Neural cell (in vitro differentiated cells): ENCODE results near the gene RHOT1. TPM values are rescaled to one million over a fixed set of nuclear protein-coding genes. Genes with fewer than 3 reads are reported as not detected.
A peak's percentile ranks its signal among the peaks of the same experiment; 100 is the strongest.

Source experiments
- H2AFZ ChIP-seq: fragments of 200-600, 300-800 bp; sonication (generic), shearing (Covaris generic); 2 replicates; pipeline ENCODE4 v1.6.0; 2014; ENCODE audit warnings: low read depth, mild to moderate bottlenecking, antibody characterized with exemption, low read length, moderate library complexity
- H3F3A ChIP-seq: fragments of 200-600 bp; shearing (Covaris generic); 2 replicates; pipeline ENCODE4 v1.6.1; 2016; ENCODE audit warnings: mild to moderate bottlenecking, moderate library complexity, mixed read lengths, antibody characterized with exemption, low read length; ENCODE audit not compliant: insufficient read depth, poor library complexity, severe bottlenecking
- H3K27ac ChIP-seq: fragments of 200-600, 300-800 bp; sonication (generic), shearing (Covaris generic); 2 replicates; pipeline ENCODE4 v1.5.1; 2014; ENCODE audit warnings: mild to moderate bottlenecking, low read length, moderate library complexity
- H3K27me3 ChIP-seq: fragments of 300-800, 200-600 bp; sonication (generic), shearing (Covaris generic); 2 replicates; pipeline ENCODE4 v1.6.0; 2014; ENCODE audit warnings: mild to moderate bottlenecking, low read depth, low read length, moderate library complexity; ENCODE audit not compliant: insufficient read depth
- H3K36me3 ChIP-seq: fragments of 300-800, 200-600 bp; sonication (generic), shearing (Covaris generic); 2 replicates; pipeline ENCODE4 v1.5.1; 2014; ENCODE audit warnings: mild to moderate bottlenecking, antibody characterized with exemption, low read length, moderate library complexity; ENCODE audit not compliant: insufficient read depth
- H3K4me2 ChIP-seq: fragments of 300-800, 200-600 bp; sonication (generic), shearing (Covaris generic); 2 replicates; pipeline ENCODE4 v1.6.0; 2014; ENCODE audit warnings: mild to moderate bottlenecking, low read length
- H3K4me3 ChIP-seq: fragments of 300-800, 200-600 bp; sonication (generic), shearing (Covaris generic); 2 replicates; pipeline ENCODE4 v1.5.1; 2014; ENCODE audit warnings: mild to moderate bottlenecking, low read length, moderate library complexity
- H3K79me2 ChIP-seq: fragments of 200-600 bp; shearing (Covaris generic); replicated peaks from 2 replicates; pipeline ENCODE4 v1.6.0; 2014; ENCODE audit warnings: mild to moderate bottlenecking, low read length, moderate library complexity; ENCODE audit not compliant: insufficient read depth
- H3K9ac ChIP-seq: fragments of 300-800, 200-600 bp; sonication (generic), shearing (Covaris generic); 2 replicates; pipeline ENCODE4 v1.6.1; 2016; ENCODE audit warnings: mild to moderate bottlenecking, low read length, mixed read lengths
- H3K9me2 ChIP-seq: fragments of 200-600 bp; shearing (Covaris generic); 2 replicates; pipeline ENCODE4 v1.6.1; 2016; ENCODE audit warnings: mild to moderate bottlenecking, low read length, mixed read lengths; ENCODE audit not compliant: insufficient read depth
- H3K9me3 ChIP-seq: fragments of 200-600, 300-800 bp; sonication (generic), shearing (Covaris generic); 2 replicates; pipeline ENCODE4 v1.6.1; 2016; ENCODE audit warnings: mild to moderate bottlenecking, mixed run types, low read length, moderate library complexity, mixed read lengths
- H4K20me1 ChIP-seq: fragments of 200-600 bp; shearing (Covaris generic); 2 replicates; pipeline ENCODE4 v1.6.1; 2016; ENCODE audit warnings: mild to moderate bottlenecking, mixed run types; ENCODE audit not compliant: insufficient read depth
- CTCF ChIP-seq: fragments of 450-650 bp; IDR thresholded peaks from 2 replicates; pipeline ENCODE4 v1.5.1; 2014; ENCODE audit warnings: antibody characterized with exemption, mild to moderate bottlenecking, moderate library complexity; ENCODE audit not compliant: poor library complexity, severe bottlenecking
- EP300 ChIP-seq: fragments of 450-650 bp; conservative IDR thresholded peaks from 2 replicates; pipeline ENCODE4 v1.6.1; 2014; ENCODE audit warnings: antibody characterized with exemption, mild to moderate bottlenecking, moderate library complexity; ENCODE audit not compliant: poor library complexity, severe bottlenecking
- EZH2 ChIP-seq: fragments of 200-600, 300-800 bp; shearing (Covaris generic), sonication (generic); IDR thresholded peaks from 2 replicates; pipeline ENCODE4 v1.6.1; 2014; ENCODE audit warnings: antibody characterized with exemption, low read length, borderline replicate concordance, mild to moderate bottlenecking; ENCODE audit not compliant: insufficient read depth, poor library complexity, severe bottlenecking
- MXI1 ChIP-seq: fragments of 450-650 bp; conservative IDR thresholded peaks from 2 replicates; pipeline ENCODE4 v1.6.1; 2014; ENCODE audit warnings: antibody characterized with exemption, mild to moderate bottlenecking; ENCODE audit not compliant: poor library complexity, severe bottlenecking
- POLR2AphosphoS5 ChIP-seq: IDR thresholded peaks from 2 replicates; pipeline ENCODE4 v1.6.1; 2012
- RAD21 ChIP-seq: fragments of 450-650 bp; conservative IDR thresholded peaks from 2 replicates; pipeline ENCODE4 v1.6.1; 2014; ENCODE audit warnings: antibody characterized with exemption, mild to moderate bottlenecking, moderate library complexity
- REST ChIP-seq: IDR thresholded peaks from 2 replicates; pipeline ENCODE4 v1.6.1; 2012; ENCODE audit warnings: borderline replicate concordance
- SMC3 ChIP-seq: fragments of 450-650 bp; conservative IDR thresholded peaks from 2 replicates; pipeline ENCODE4 v1.6.1; 2014; ENCODE audit warnings: antibody characterized with exemption, mild to moderate bottlenecking, moderate library complexity; ENCODE audit not compliant: poor library complexity
- TAF1 ChIP-seq: IDR thresholded peaks from 2 replicates; pipeline ENCODE4 v1.6.1; 2012; ENCODE audit warnings: low read depth
- polyA plus RNA-seq: library from polyadenylated mRNA; depleted of rRNA; stranded (reverse); fragments of >200 nt; gene quantifications from 2 replicates; pipeline ENCODE4 v1.2.3, GENCODE V29; 2014

The RHOT1 gene
- polyA plus RNA-seq, 1 donor from 2014 or later, result 99.1 TPM

GRCh38 chr17:32266051-32266388 lies 123.7 kb downstream of the RHOT1 start:
- peaks cover 30% of the 10 kb centered on the region for H3K27me3 ChIP-seq
- no peak overlapping the region for H2AFZ ChIP-seq

More at GRCh38 chr17:32266051-32266388, 123.7 kb downstream of the RHOT1 start:
- no peaks in the 10 kb centered on the region for H3F3A ChIP-seq
- H3K9me2 ChIP-seq, result no peaks in the 10 kb centered on the region
- H4K20me1 ChIP-seq, result no peaks in the 10 kb centered on the region
- TF ChIP-seq CTCF (no peak), RAD21 (no peak), EZH2 (no peak), TAF1 (no peak), REST (no peak), SMC3 (no peak), EP300 (no peak), POLR2AphosphoS5 (no peak), MXI1 (no peak)
- H3K27ac ChIP-seq, result no peak overlapping the region
- H3K4me3 ChIP-seq, result peak overlapping the region; percentile 83
- H3K9me3 ChIP-seq, result no peaks in the 10 kb centered on the region
- H3K36me3 ChIP-seq, result no peaks in the 10 kb centered on the region
- H3K4me2 ChIP-seq, result peak overlapping the region; percentile 30
- no peaks in the 10 kb centered on the region for H3K79me2 ChIP-seq
- H3K9ac ChIP-seq, result peak overlapping the region; percentile 52
